Testis (tissue), 3 donors: ENCODE measurements around the gene ZNRF2. TPM values are rescaled to one million over a fixed set of nuclear protein-coding genes. Genes with fewer than 3 reads are reported as not detected.

Experiments
- DNase-seq: peaks from one replicate; pipeline ENCODE4 v3.0.0-alpha.2; 2019
- H3K27ac ChIP-seq, 2 donors: fragments of 200-600 bp; sonication (generic); one replicate each; pipeline ENCODE4 v1.5.1; 2019
- H3K27me3 ChIP-seq: fragments of 200-600 bp; sonication (generic); one replicate; pipeline ENCODE4 v1.5.1; 2019
- H3K36me3 ChIP-seq: fragments of 200-600 bp; sonication (generic); one replicate; pipeline ENCODE4 v1.5.1; 2017; ENCODE audit warnings: low read depth; ENCODE audit errors: missing control alignments
- H3K4me1 ChIP-seq: fragments of 200-600 bp; sonication (generic); one replicate; pipeline ENCODE4 v1.5.1; 2019
- H3K4me3 ChIP-seq, 2 donors: fragments of 200-600 bp; sonication (generic); one replicate each; pipeline ENCODE4 v1.5.1; 2017 to 2019
- H3K9me3 ChIP-seq: fragments of 200-600 bp; sonication (generic); one replicate; pipeline ENCODE4 v1.5.1; 2017
- POLR2A ChIP-seq: fragments of 450-650 bp; IDR thresholded peaks from one replicate; pipeline ENCODE4 v1.6.1; 2017; ENCODE audit warnings: antibody characterized with exemption, mild to moderate bottlenecking, moderate library complexity
- WGBS, 2 donors: methylation state at CpG; one replicate each; pipeline ENCODE4 v1.1.5; 2018; 5-methylcytosine and 5-hydroxymethylcytosine counted together
- intact Hi-C: fragments of 100-400 bp; cut with DNase I; formaldehyde crosslinking; loops from one replicate; pipeline ENCODE4 v1.15.1; 2023; ENCODE audit warnings: low total_unique reads
- polyA plus RNA-seq: library from polyadenylated mRNA; stranded (reverse); fragments of 350-450 nt; fragmentation: Illumina TruSeq; extraction: RNeasy Lipid Tissue Mini Kit (QIAGEN cat#74804); gene quantifications from one replicate; pipeline ENCODE4 v1.2.3, GENCODE V29; 2014; ENCODE audit warnings: low read depth, low replicate concordance; ENCODE audit not compliant: insufficient read depth
- total RNA-seq, 2 donors: library from RNA; depleted of rRNA; stranded (reverse); fragments of >200 nt; gene quantifications; one replicate each; pipeline ENCODE4 v1.2.3, GENCODE V29; 2016
- TF ChIP-seq, protein P1 (sequence below), 3 experiments: fragments of 450-650 bp in 2 of 3; fragments of 200-600 bp in 1 of 3; sonication (generic) in 1 of 3; IDR thresholded peaks; one replicate each; pipeline ENCODE4 v1.5.1; 2016 to 2019; ENCODE audit warnings: antibody characterized with exemption in 3 of 3, mild to moderate bottlenecking in 2 of 3, moderate library complexity in 1 of 3

Gene ZNRF2
- total and polyA plus RNA-seq, 3 donors from 2014 or later: 38.4 to 65.0 (median 53.0) TPM

DNA sequence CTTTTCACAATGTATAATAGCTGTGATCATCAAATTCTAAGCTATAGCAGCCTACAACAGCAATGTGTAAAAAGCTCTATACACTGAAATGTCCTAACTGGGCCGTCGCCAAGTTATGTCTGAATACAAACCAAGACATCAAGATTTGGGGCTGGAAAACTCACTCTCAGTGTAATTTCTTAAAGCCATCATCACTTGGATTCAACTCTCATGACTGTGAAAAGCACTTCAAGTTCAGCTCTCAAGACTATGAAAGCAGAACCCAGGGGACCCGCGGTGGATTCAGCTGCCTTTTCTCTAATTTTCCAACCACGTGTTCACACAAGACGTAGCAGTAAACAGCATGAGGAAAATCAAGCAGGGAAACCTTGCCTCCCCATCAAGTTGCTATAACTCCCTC lies 15.8 kb upstream of the ZNRF2 start:
- H3K4me3 ChIP-seq: no peak overlapping the region
- intact Hi-C loops: no loop called here
- H3K9me3 ChIP-seq: no peaks in the 10 kb centered on the region
- no peaks in the 10 kb centered on the region for H3K4me1 ChIP-seq
- no peak overlapping the region for H3K27ac ChIP-seq
- no peak for TF ChIP-seq POLR2A
- TF ChIP-seq, protein P1, sequence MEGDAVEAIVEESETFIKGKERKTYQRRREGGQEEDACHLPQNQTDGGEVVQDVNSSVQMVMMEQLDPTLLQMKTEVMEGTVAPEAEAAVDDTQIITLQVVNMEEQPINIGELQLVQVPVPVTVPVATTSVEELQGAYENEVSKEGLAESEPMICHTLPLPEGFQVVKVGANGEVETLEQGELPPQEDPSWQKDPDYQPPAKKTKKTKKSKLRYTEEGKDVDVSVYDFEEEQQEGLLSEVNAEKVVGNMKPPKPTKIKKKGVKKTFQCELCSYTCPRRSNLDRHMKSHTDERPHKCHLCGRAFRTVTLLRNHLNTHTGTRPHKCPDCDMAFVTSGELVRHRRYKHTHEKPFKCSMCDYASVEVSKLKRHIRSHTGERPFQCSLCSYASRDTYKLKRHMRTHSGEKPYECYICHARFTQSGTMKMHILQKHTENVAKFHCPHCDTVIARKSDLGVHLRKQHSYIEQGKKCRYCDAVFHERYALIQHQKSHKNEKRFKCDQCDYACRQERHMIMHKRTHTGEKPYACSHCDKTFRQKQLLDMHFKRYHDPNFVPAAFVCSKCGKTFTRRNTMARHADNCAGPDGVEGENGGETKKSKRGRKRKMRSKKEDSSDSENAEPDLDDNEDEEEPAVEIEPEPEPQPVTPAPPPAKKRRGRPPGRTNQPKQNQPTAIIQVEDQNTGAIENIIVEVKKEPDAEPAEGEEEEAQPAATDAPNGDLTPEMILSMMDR (IDR thresholded peaks at IDR 0.05): no peak
- DNase-seq: no peak
- H3K36me3 ChIP-seq: no peaks in the 10 kb centered on the region
- H3K27me3 ChIP-seq: no peaks in the 10 kb centered on the region
- WGBS, 2 donors: 86 to 89% methylated on average over 6 of the region's 6 CpGs

DNA sequence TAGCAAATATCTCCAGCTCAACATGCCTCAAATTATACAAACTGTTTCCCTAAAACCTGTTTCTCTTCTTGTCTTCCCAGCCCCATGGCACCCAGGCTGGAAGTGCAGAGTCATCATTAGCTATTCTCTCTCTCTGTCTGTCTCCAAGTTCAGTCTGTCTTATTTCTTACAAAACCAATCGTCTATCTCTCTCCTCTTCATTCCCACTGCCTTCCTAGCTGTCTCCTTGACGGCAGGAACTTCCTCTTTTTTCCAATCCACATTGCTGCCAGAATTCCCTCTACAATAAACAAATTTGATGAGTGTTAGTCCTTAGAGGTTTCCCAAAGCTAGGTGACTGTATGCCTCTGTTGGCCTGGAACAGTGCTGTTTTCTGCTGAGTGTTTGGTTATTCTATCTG lies 14.9 kb upstream of the ZNRF2 start:
- no peaks in the 10 kb centered on the region for H3K36me3 ChIP-seq
- no peak overlapping the region for H3K4me3 ChIP-seq
- WGBS, 2 donors: 70 to 73% methylated on average over 2 of the region's 2 CpGs
- no peaks in the 10 kb centered on the region for H3K9me3 ChIP-seq
- no peaks in the 10 kb centered on the region for H3K27me3 ChIP-seq
- no peak for DNase-seq
- H3K27ac ChIP-seq: no peak overlapping the region
- H3K4me1 ChIP-seq: no peaks in the 10 kb centered on the region
- TF ChIP-seq POLR2A: no peak
- TF ChIP-seq, protein P1 (IDR thresholded peaks at IDR 0.05): no peak
- intact Hi-C loops: no loop called here

DNA sequence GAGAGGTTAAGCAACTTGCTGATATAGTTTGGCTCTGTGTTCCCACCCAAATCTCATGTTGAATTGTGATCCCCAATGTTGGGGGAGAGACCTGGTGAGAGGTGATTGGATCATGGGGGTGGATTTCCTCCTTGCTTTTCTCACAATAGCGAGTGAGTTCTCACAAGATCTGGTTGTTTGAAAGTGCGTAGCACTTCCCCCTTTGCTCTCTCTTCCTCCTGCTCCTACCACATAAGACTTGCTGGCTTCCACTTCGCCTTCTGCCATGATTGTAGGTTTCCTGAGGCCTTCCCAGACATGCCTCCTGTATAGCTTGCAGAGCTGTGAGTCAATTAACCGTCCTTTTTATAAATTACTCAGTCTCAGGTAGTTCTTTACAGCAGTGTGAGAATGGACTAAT lies 13.5 kb upstream of the ZNRF2 start:
- no peak for DNase-seq
- 88% methylated on average over 4 of the region's 4 CpGs for WGBS, 2 donors
- Histone ChIP-seq H3K36me3 (no peaks in the 10 kb centered on the region), H3K4me3 (no peak overlapping the region), H3K27me3 (no peaks in the 10 kb centered on the region), H3K9me3 (no peaks in the 10 kb centered on the region), H3K4me1 (no peaks in the 10 kb centered on the region), H3K27ac (no peak overlapping the region)
- intact Hi-C loops: no loop called here
- TF ChIP-seq, protein P1 (IDR thresholded peaks at IDR 0.05): no peak
- TF ChIP-seq POLR2A: no peak

DNA sequence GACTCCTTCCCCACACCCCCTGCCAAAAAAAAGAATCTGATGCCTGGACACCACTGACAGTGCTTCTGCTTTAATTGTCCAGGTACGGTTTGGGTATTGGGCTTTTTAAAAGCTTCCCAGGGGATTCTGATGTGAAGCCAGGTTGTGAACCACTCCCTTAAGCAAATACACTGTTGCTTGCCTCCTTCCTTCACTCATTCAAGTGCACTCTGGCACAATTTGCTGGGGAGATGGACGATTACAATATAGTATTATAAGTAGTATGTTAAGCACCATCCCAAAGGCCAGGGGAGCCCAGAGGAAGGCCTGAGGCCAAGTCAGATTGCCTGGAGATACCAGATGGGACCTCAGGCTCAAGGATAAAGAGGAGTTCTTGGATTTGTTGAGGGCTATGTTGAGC lies 12.3 kb upstream of the ZNRF2 start:
- TF ChIP-seq, protein P1 (IDR thresholded peaks at IDR 0.05): no peak
- TF ChIP-seq POLR2A: no peak
- Histone ChIP-seq H3K4me3 (no peak overlapping the region), H3K9me3 (no peaks in the 10 kb centered on the region), H3K36me3 (no peaks in the 10 kb centered on the region), H3K27me3 (no peaks in the 10 kb centered on the region), H3K27ac (no peak overlapping the region), H3K4me1 (no peaks in the 10 kb centered on the region)
- DNase-seq: no peak
- intact Hi-C loops: no loop called here
- 77 to 92% methylated on average over 2 of the region's 2 CpGs for WGBS, 2 donors

DNA sequence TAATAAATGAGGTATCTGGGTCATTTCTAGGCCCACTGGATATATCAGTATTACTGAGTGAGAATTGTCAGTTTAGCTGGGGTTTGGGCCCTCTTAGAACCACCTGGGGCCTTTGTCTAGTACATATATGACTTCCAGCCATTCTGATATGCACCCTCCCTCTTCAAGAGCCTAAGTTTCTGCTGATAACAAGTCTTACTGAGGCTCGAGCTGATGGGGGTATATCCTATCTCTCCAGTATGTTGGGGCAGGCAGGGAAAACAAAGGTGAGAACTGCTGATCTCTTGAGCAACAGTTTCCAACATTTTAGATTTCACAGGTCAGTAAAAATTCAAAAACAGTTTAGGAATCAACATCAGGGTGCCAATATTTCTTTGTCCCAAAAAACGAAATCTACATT lies 10.8 kb upstream of the ZNRF2 start:
- TF ChIP-seq, protein P1 (IDR thresholded peaks at IDR 0.05): no peak
- Histone ChIP-seq H3K4me3 (no peak overlapping the region), H3K9me3 (no peaks in the 10 kb centered on the region), H3K27me3 (no peaks in the 10 kb centered on the region), H3K4me1 (no peaks in the 10 kb centered on the region), H3K27ac (no peak overlapping the region), H3K36me3 (no peaks in the 10 kb centered on the region)
- intact Hi-C loops: no loop called here
- 74 to 81% methylated on average over 2 of the region's 2 CpGs for WGBS, 2 donors
- DNase-seq: no peak
